NCI-H774 (cell line): ENCODE data around the gene PARN.
"Not testable (repeated sequence)": the region's sequence is repeated elsewhere in the genome, so short reads cannot be mapped to it uniquely, and the experiment has no call there.

Experiments used
- DNase-seq: peaks from one replicate; lab custom pipeline; 2025; lab: John Stamatoyannopoulos, UW

The PARN gene

GRCh38 chr16:14629919-14630619, at the start of gene PARN:
Gene PARN, minus strand, starts transcription at chr16:14630260. Its CDS starts 135 bp downstream, at chr16:14630125.
- peak; percentile 94 for DNase-seq

GRCh38 chr16:14678748-14679497, 48.9 kb upstream of the PARN start:
- no peak for DNase-seq

- DNase-seq, result no peak
Observed at GRCh38 chr16:14677627-14678026, 47.6 kb upstream of the PARN start.

GRCh38 chr16:14676633-14677032, 46.6 kb upstream of the PARN start:
- no peak for DNase-seq

- no peak for DNase-seq
Observed at GRCh38 chr16:14672403-14672971, 42.4 kb upstream of the PARN start.

GRCh38 chr16:14669776-14670175, 39.7 kb upstream of the PARN start:
- DNase-seq, result no peak

GRCh38 chr16:14668556-14669223, 38.6 kb upstream of the PARN start:
- DNase-seq, result no peak

- DNase-seq, result no peak
Observed at GRCh38 chr16:14667347-14668266, 37.5 kb upstream of the PARN start.

GRCh38 chr16:14658063-14658462, 28.0 kb upstream of the PARN start:
- no peak for DNase-seq

- no peak for DNase-seq
Observed at GRCh38 chr16:14652726-14653125, 22.7 kb upstream of the PARN start.

GRCh38 chr16:14650629-14651028, 20.6 kb upstream of the PARN start:
- DNase-seq, result no peak

GRCh38 chr16:14649816-14650215, 19.8 kb upstream of the PARN start:
- no peak for DNase-seq

- DNase-seq, result no peak
Observed at GRCh38 chr16:14641926-14642325, 11.9 kb upstream of the PARN start.

- DNase-seq, result no peak
Observed at GRCh38 chr16:14641206-14641605, 11.1 kb upstream of the PARN start.

- DNase-seq, result peak; percentile 33
Observed at GRCh38 chr16:14640538-14640937, 10.5 kb upstream of the PARN start.

GRCh38 chr16:14636951-14637240, 6.8 kb upstream of the PARN start:
- DNase-seq, result not testable (repeated sequence)

GRCh38 chr16:14636179-14636950, 6.3 kb upstream of the PARN start:
- DNase-seq, result not testable (repeated sequence)

GRCh38 chr16:14635395-14636165, 5.5 kb upstream of the PARN start:
- DNase-seq, result no peak

- no peak for DNase-seq
Observed at GRCh38 chr16:14634389-14634725, 4.3 kb upstream of the PARN start.
